ENCODE data around the gene ZNF329.

Gene ZNF329

GRCh38 chr19:58118979-58119733, 31.4 kb downstream of the ZNF329 start:
- no peak for DNase-seq (ENCODE audit: extremely low read depth in 1 of 2, low read depth in 1 of 2)

GRCh38 chr19:58117841-58118575, 32.6 kb downstream of the ZNF329 start:
- no peak for DNase-seq (ENCODE audit: extremely low read depth in 1 of 2, low read depth in 1 of 2)

GRCh38 chr19:58108546-58108817, 42.1 kb downstream of the ZNF329 start:
- DNase-seq (ENCODE audit: extremely low read depth in 1 of 2, low read depth in 1 of 2): no peak

- DNase-seq (ENCODE audit: extremely low read depth in 1 of 2, low read depth in 1 of 2): no peak
These were observed 42.6 kb downstream of the ZNF329 start for GRCh38 chr19:58107778-58108545.

- DNase-seq (ENCODE audit: extremely low read depth in 1 of 2, low read depth in 1 of 2): no peak
These were observed 51.9 kb downstream of the ZNF329 start for GRCh38 chr19:58098682-58098998.

GRCh38 chr19:58097781-58098681, 52.6 kb downstream of the ZNF329 start, which contains the start of gene ZSCAN18:
Gene ZSCAN18, minus strand, starts transcription at chr19:58098231. Its CDS starts 7,964 bp downstream, at chr19:58090267.
- peak; percentile 92 to 98 for DNase-seq (ENCODE audit: extremely low read depth in 1 of 2, low read depth in 1 of 2)

- DNase-seq (ENCODE audit: extremely low read depth in 1 of 2, low read depth in 1 of 2): no peak
These were observed 53.2 kb downstream of the ZNF329 start for GRCh38 chr19:58097349-58097748.

GRCh38 chr19:58096884-58097283, 53.7 kb downstream of the ZNF329 start:
- DNase-seq (ENCODE audit: extremely low read depth in 1 of 2, low read depth in 1 of 2): no peak

- no peak for DNase-seq (ENCODE audit: extremely low read depth in 1 of 2, low read depth in 1 of 2)
These were observed 55.3 kb downstream of the ZNF329 start for GRCh38 chr19:58095328-58095727.

GRCh38 chr19:58093071-58093470, 57.5 kb downstream of the ZNF329 start:
- no peak for DNase-seq (ENCODE audit: extremely low read depth in 1 of 2, low read depth in 1 of 2)

- DNase-seq (ENCODE audit: extremely low read depth in 1 of 2, low read depth in 1 of 2): no peak
These were observed 59.2 kb downstream of the ZNF329 start for GRCh38 chr19:58091251-58091995.

GRCh38 chr19:58089846-58090245, 60.7 kb downstream of the ZNF329 start:
- no peak for DNase-seq (ENCODE audit: extremely low read depth in 1 of 2, low read depth in 1 of 2)

- DNase-seq (ENCODE audit: extremely low read depth in 1 of 2, low read depth in 1 of 2): no peak
These were observed 62.0 kb downstream of the ZNF329 start for GRCh38 chr19:58088521-58089052.

- DNase-seq (ENCODE audit: extremely low read depth in 1 of 2, low read depth in 1 of 2): no peak
These were observed 63.5 kb downstream of the ZNF329 start for GRCh38 chr19:58086825-58087710.

GRCh38 chr19:58085348-58085875, 65.2 kb downstream of the ZNF329 start:
- no peak for DNase-seq (ENCODE audit: extremely low read depth in 1 of 2, low read depth in 1 of 2)

- DNase-seq (ENCODE audit: extremely low read depth in 1 of 2, low read depth in 1 of 2): no peak
These were observed 65.8 kb downstream of the ZNF329 start for GRCh38 chr19:58084596-58085347.

- DNase-seq (ENCODE audit: extremely low read depth in 1 of 2, low read depth in 1 of 2): no peak
These were observed 67.6 kb downstream of the ZNF329 start for GRCh38 chr19:58083021-58083420.

- DNase-seq (ENCODE audit: extremely low read depth in 1 of 2, low read depth in 1 of 2): no peak
These were observed 70.8 kb downstream of the ZNF329 start for GRCh38 chr19:58079792-58080191.
